KBM-7 (cell line): ENCODE measurements around the gene STX10.

Experiments used
- DNase-seq: peaks from one replicate; pipeline ENCODE4 v3.0.0-alpha.2; 2015
- in situ Hi-C: fragments of 300-500 bp; cut with MboI; formaldehyde crosslinking; loops from 2 replicates; pipeline ENCODE4 v1.14.3; 2020; ENCODE audit warnings: low sequenced_read_pairs, low pct_unique_long_range_greater_than_20kb, mixed read lengths

The STX10 gene

GRCh38 chr19:13094771-13095392, 55.3 kb downstream of the STX10 start:
- in situ Hi-C loops: loop anchor here (25.0 kb wide), 1 partner anchor 108 kb away; the partner anchor contains the start of gene NFIX
- no peak for DNase-seq

DNA sequence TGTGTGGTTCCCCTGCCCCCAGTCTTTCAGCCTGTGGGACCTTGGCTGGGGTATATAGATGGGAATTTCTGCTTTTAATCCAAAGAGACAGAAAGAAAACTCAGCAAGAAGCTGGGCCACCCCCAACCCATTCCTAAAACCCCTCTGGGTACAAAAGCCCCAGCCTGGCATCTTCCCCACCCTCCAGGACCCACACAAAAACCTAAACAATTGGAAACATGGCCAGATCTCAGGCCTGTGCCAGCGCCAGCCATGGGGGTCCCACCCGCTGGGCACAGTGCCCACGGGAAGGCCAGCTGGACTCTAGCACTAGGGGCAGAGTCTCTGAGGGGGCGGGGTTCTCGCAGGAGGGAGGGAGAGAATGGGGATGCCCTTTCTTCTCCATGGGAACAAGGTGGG, 56.1 kb downstream of the STX10 start:
- no peak for DNase-seq
- in situ Hi-C loops: loop anchor here (25.0 kb wide), 1 partner anchor 107 kb away; the partner anchor contains the start of gene NFIX
